ENCODE results near the gene IL32.
"Not testable (repeated sequence)": the region's sequence is repeated elsewhere in the genome, so short reads cannot be mapped to it uniquely, and the experiment has no call there.

Gene IL32

DNA sequence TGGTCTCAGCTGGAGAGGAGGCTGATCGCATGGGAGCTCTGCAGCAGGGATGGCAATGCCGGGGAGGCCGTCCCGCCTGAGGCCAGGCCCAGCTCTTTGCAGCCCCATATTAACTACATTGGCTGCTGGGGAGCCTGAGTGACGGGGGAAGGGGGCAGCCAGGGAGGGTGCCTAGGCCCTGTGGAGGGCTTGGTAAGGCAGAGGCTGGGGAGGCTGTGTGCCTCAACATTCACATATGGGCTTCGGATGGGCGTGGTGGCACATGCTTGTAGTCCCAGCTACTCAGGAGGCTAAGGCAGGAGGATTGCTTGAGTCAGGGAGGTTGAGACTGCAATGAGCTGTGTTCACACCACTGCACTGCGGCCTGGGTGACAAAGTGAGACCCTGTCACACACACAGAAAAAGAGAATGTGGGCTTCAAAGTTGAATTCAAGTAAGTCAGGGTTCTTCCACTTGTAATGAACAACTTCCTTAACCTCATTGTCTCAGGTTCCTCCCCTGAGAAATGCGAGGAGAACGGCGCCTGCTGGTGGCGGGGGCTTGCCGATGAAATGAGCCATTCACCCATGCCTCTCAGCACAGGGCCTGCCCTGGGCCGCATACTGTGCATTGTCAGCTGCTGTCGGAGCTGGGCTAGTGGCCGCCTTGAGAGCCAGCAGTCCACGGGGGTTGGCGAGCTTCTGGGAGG, 7.3 kb downstream of the IL32 start:
- not testable (repeated sequence) for DNase-seq

DNA sequence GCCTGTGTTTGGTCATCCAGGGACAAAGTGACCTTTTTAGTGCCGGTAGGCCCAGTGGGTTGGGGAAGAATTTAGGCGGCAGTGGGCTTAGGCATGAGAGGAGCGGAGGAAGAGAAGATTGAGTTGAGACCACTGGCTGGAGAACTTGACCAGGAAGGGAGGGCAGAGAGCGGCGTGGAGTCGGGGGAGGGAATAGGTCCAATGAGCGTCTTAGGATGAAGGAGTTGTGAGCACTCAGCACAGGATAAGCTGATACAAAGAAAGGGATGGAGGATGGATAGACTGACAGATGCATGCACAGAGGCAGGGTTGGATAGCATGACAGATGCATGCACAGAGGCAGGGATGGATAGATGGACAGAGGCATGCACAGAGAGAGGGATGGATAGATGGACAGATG, 8.0 kb downstream of the IL32 start:
- DNase-seq = no peak

GRCh38 chr16:3074860-3075522, 9.6 kb downstream of the IL32 start:
- peak; percentile 81 for DNase-seq

GRCh38 chr16:3075523-3075915, 10.1 kb downstream of the IL32 start:
- no peak for DNase-seq

GRCh38 chr16:3075946-3076345, 10.5 kb downstream of the IL32 start:
- not testable (repeated sequence) for DNase-seq

GRCh38 chr16:3076577-3076976, 11.1 kb downstream of the IL32 start:
- no peak for DNase-seq

- no peak for DNase-seq
Observed at GRCh38 chr16:3080024-3080423, 14.6 kb downstream of the IL32 start.

DNA sequence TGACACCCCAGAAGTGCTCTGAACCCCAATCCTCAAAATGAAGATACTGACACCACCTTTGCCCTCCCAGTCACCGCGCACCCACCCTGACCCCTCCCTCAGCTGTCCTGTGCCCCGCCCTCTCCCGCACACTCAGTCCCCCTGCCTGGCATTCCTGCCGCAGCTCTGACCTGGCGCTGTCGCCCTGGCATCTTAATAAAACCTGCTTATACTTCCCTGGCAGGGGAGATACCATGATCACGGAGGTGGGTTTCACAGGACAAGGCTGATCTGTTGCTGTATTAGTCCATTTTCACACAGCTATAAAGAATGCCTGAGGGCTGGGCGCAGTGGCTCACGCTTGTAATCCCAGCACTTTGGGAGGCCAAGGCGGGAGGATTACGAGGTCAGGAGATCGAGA, 16.5 kb downstream of the IL32 start:
- DNase-seq = not testable (repeated sequence)

- not testable (repeated sequence) for DNase-seq
Observed at GRCh38 chr16:3083408-3083807, 18.0 kb downstream of the IL32 start.

DNA sequence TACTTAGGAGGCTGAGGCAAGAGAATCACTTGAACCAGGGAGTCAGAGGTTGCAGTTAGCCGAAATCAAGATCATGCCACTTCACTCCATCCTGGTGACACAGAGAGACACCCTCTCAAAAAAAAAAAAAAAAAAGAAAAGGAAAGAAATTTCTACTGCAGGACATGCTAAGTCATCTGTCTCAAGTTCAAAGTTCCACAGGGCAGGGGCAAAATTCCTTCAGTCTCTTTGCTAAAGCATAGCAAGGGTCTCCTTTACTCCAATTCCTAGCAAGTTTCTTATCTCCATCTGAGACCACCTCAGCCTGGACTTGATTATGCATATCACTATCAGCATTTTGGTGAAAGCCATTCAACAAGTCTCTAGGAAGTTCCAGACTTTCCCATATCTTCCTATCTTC, 19.1 kb downstream of the IL32 start:
- DNase-seq = no peak

GRCh38 chr16:3084969-3085670, 19.7 kb downstream of the IL32 start:
- no peak for DNase-seq

DNA sequence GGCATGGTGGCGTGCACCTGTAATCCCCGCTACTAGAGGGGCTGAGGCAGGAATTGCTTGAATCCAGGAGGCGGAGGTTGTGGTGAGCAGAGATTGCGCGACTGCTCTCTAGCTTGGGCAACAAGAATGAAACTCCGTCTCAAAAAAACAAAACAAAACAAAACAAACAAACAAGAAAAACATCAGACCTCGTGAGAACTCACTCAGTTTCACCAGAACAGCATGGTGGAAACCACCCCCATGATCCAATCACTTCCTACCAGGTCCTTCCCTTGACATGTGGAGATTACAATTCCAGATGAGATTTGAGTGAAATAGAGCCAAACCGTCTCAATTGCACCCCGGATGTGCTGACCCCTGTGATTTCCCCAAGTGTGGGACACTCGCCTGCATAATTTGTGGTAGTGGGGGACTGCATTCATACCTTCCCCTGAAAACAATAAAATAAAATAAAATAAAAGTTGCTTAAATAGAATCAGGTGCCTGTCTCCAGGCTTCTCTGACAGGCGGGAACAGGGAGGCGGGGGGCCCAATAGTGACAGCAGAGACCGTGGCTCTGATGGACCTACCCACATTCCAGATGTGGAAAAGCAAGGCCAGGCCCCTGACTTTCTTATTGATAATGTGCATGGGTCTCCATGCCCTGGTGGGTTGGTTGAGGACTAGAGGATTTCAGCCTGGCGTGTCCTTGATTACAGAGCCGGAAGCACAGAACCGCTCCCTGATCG, 20.6 kb downstream of the IL32 start:
- no peak for DNase-seq

- DNase-seq = no peak
Observed at GRCh38 chr16:3086596-3087242, 21.3 kb downstream of the IL32 start.

- DNase-seq = no peak
Observed at GRCh38 chr16:3087243-3088235, 22.1 kb downstream of the IL32 start.

DNA sequence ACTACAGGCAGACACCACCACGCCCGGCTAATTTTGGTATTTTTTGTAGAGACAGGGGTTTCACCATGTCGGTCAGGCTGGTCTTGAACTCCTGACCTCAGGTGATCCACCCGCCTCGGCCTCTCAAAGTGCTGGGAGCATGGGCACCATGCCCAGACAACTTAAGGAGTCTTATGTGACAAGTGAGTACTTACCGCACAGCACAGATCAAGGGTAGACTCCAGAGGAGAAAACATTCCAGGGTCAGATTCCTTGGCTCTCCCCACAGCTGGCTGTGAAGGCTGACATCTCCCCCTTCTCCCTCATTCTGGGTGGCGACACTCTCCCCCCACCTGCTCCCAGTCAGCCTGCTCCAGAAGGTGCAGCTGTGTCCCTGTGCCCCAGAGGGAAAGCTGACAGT, 23.0 kb downstream of the IL32 start:
- no peak for DNase-seq

DNA sequence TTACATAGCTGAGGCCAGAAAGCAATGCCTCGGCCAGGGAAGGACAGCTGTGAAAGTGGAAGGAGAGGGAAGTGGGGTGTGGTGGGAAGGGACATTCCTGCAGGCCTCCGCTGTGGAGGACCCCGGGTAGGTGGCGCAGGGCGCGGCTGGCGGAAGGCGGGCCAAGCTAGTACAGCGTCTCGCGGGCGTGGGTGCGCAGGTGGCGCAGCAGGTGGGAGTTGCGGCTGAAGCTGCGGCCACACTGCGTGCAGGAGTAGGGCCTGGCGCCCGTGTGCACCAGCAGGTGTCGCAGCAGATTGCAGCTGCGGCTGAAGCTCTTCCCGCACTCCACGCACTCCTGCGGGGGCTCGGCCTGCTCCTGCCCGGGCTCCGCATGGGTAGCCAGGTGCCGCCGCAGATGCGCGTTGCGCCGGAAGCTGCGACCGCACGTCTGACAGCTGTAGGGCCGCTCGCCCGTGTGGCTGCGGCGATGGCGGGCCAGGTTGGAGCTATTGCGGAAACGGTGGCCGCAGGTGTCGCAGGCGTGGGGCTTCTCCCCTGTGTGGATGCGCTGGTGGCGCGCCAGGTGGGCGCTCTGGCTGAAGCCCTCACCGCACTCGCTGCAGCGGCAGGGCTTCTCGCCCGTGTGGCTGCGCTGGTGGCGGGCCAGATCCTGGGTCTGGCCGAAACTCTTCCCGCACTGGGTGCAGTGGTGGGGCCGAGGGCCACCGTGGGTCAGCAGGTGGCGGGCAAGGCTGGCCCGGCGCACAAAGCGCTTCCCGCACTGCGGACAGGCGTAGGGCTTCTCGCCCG, 23.7 kb downstream of the IL32 start:
- no peak for DNase-seq

GRCh38 chr16:3089717-3090592, 24.5 kb downstream of the IL32 start:
- no peak for DNase-seq

GRCh38 chr16:3091551-3091950, 26.1 kb downstream of the IL32 start:
- DNase-seq = no peak

GRCh38 chr16:3092501-3092941, 27.1 kb downstream of the IL32 start:
- no peak for DNase-seq
